Vagina (tissue), 2 donors: Measurements from ENCODE around the gene HDAC1.

Experiments used
- POLR2A ChIP-seq, 2 donors: fragments of 450-650 bp; IDR thresholded peaks; one replicate each; pipeline ENCODE4 v1.6.1; 2017; ENCODE audit warnings: antibody characterized with exemption in 2 of 2, mild to moderate bottlenecking in 2 of 2, moderate library complexity in 2 of 2
- POLR2AphosphoS5 ChIP-seq, 2 donors: sonication (generic); formaldehyde crosslinking; IDR thresholded peaks; one replicate each; pipeline ENCODE4 v1.9.0; 2017; ENCODE audit warnings: antibody characterized with exemption in 2 of 2, mild to moderate bottlenecking in 2 of 2, low read depth in 1 of 2; ENCODE audit not compliant: insufficient read depth in 1 of 2
- TF ChIP-seq, protein P1 (sequence below), 3 experiments: fragments of 450-650 bp in 2 of 3; fragments of 200-600 bp in 1 of 3; sonication (generic) in 1 of 3; IDR thresholded peaks; one replicate each; pipeline ENCODE4 v1.5.1; 2017 to 2019; ENCODE audit warnings: antibody characterized with exemption in 3 of 3, mild to moderate bottlenecking in 2 of 3, moderate library complexity in 2 of 3

DNA sequence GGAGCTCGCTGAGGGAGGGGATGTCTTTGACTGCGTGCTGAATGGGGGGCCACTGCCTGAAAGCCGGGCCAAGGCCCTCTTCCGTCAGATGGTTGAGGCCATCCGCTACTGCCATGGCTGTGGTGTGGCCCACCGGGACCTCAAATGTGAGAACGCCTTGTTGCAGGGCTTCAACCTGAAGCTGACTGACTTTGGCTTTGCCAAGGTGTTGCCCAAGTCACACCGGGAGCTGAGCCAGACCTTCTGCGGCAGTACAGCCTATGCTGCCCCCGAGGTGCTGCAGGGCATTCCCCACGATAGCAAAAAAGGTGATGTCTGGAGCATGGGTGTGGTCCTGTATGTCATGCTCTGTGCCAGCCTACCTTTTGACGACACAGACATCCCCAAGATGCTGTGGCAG is 71.8 kb downstream of the HDAC1 start:
- TF ChIP-seq, protein P1, sequence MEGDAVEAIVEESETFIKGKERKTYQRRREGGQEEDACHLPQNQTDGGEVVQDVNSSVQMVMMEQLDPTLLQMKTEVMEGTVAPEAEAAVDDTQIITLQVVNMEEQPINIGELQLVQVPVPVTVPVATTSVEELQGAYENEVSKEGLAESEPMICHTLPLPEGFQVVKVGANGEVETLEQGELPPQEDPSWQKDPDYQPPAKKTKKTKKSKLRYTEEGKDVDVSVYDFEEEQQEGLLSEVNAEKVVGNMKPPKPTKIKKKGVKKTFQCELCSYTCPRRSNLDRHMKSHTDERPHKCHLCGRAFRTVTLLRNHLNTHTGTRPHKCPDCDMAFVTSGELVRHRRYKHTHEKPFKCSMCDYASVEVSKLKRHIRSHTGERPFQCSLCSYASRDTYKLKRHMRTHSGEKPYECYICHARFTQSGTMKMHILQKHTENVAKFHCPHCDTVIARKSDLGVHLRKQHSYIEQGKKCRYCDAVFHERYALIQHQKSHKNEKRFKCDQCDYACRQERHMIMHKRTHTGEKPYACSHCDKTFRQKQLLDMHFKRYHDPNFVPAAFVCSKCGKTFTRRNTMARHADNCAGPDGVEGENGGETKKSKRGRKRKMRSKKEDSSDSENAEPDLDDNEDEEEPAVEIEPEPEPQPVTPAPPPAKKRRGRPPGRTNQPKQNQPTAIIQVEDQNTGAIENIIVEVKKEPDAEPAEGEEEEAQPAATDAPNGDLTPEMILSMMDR (IDR thresholded peaks at IDR 0.05) = no peak
- TF ChIP-seq POLR2A (IDR thresholded peaks at IDR 0.05) (no peak), POLR2AphosphoS5 (IDR thresholded peaks at IDR 0.05; ENCODE audit: insufficient read depth in 1 of 2, low read depth in 1 of 2) (peak in 1 of 2 donors; percentile 20)
